ENCODE results near the gene PTPRM. TPM values are rescaled to one million over a fixed set of nuclear protein-coding genes. Genes with fewer than 3 reads are reported as not detected.

Gene PTPRM
- polyA plus RNA-seq, 1 donor from 2014 or later, result 126 TPM

GRCh38 chr18:8257851-8258434, 690.8 kb downstream of the PTPRM start:
- no peak overlapping the region for H3K9ac ChIP-seq (ENCODE audit: low read length)
- TF ChIP-seq MXI1 (conservative IDR thresholded peaks at IDR 0.05; ENCODE audit: poor library complexity, severe bottlenecking) (no peak), RAD21 (conservative IDR thresholded peaks at IDR 0.05) (no peak), POLR2AphosphoS5 (IDR thresholded peaks at IDR 0.05) (no peak), CTCF (IDR thresholded peaks at IDR 0.05; ENCODE audit: poor library complexity, severe bottlenecking) (no peak), TAF1 (IDR thresholded peaks at IDR 0.05; ENCODE audit: low read depth) (no peak), SMC3 (conservative IDR thresholded peaks at IDR 0.05; ENCODE audit: poor library complexity) (no peak), EP300 (conservative IDR thresholded peaks at IDR 0.05; ENCODE audit: poor library complexity, severe bottlenecking) (no peak), EZH2 (IDR thresholded peaks at IDR 0.05; ENCODE audit: borderline replicate concordance, insufficient read depth, low read length, poor library complexity, severe bottlenecking) (no peak), REST (IDR thresholded peaks at IDR 0.05; ENCODE audit: borderline replicate concordance) (no peak)
- no peaks in the 10 kb centered on the region for H3F3A ChIP-seq (ENCODE audit: insufficient read depth, low read length, poor library complexity, severe bottlenecking)
- no peak overlapping the region for H3K4me2 ChIP-seq (ENCODE audit: low read length)
- no peaks in the 10 kb centered on the region for H3K79me2 ChIP-seq (replicated peaks; ENCODE audit: insufficient read depth, low read length)
- no peaks in the 10 kb centered on the region for H3K9me2 ChIP-seq (ENCODE audit: insufficient read depth, low read length)
- no peak overlapping the region for H3K27ac ChIP-seq (ENCODE audit: low read length)
- H3K36me3 ChIP-seq (ENCODE audit: insufficient read depth, low read length), result no peaks in the 10 kb centered on the region
- no peaks in the 10 kb centered on the region for H4K20me1 ChIP-seq (ENCODE audit: insufficient read depth)
- H3K9me3 ChIP-seq (ENCODE audit: low read length), result no peaks in the 10 kb centered on the region
- no peak overlapping the region for H2AFZ ChIP-seq (ENCODE audit: low read depth, low read length)
- H3K27me3 ChIP-seq (ENCODE audit: insufficient read depth, low read depth, low read length), result no peaks in the 10 kb centered on the region
- no peak overlapping the region for H3K4me3 ChIP-seq (ENCODE audit: low read length)

- TF ChIP-seq EP300 (conservative IDR thresholded peaks at IDR 0.05; ENCODE audit: poor library complexity, severe bottlenecking), result no peak
- TF ChIP-seq REST (IDR thresholded peaks at IDR 0.05; ENCODE audit: borderline replicate concordance), result no peak
- no peak for TF ChIP-seq RAD21 (conservative IDR thresholded peaks at IDR 0.05)
- no peak for TF ChIP-seq CTCF (IDR thresholded peaks at IDR 0.05; ENCODE audit: poor library complexity, severe bottlenecking)
- no peak for TF ChIP-seq SMC3 (conservative IDR thresholded peaks at IDR 0.05; ENCODE audit: poor library complexity)
- no peak for TF ChIP-seq MXI1 (conservative IDR thresholded peaks at IDR 0.05; ENCODE audit: poor library complexity, severe bottlenecking)
- TF ChIP-seq POLR2AphosphoS5 (IDR thresholded peaks at IDR 0.05), result no peak
- TF ChIP-seq EZH2 (IDR thresholded peaks at IDR 0.05; ENCODE audit: borderline replicate concordance, insufficient read depth, low read length, poor library complexity, severe bottlenecking), result no peak
- TF ChIP-seq TAF1 (IDR thresholded peaks at IDR 0.05; ENCODE audit: low read depth), result no peak
- Histone ChIP-seq H3K27ac (ENCODE audit: low read length) (no peak overlapping the region), H3K9me2 (ENCODE audit: insufficient read depth, low read length) (no peaks in the 10 kb centered on the region)
These were observed 693.2 kb downstream of the PTPRM start for GRCh38 chr18:8260319-8260718.

More at GRCh38 chr18:8260319-8260718, 693.2 kb downstream of the PTPRM start:
- H3K27me3 ChIP-seq (ENCODE audit: insufficient read depth, low read depth, low read length), result no peaks in the 10 kb centered on the region
- no peaks in the 10 kb centered on the region for H3F3A ChIP-seq (ENCODE audit: insufficient read depth, low read length, poor library complexity, severe bottlenecking)
- no peaks in the 10 kb centered on the region for H3K79me2 ChIP-seq (replicated peaks; ENCODE audit: insufficient read depth, low read length)
- H3K4me2 ChIP-seq (ENCODE audit: low read length), result no peak overlapping the region
- H3K9me3 ChIP-seq (ENCODE audit: low read length), result no peaks in the 10 kb centered on the region
- no peak overlapping the region for H3K9ac ChIP-seq (ENCODE audit: low read length)
- no peak overlapping the region for H2AFZ ChIP-seq (ENCODE audit: low read depth, low read length)
- no peak overlapping the region for H3K4me3 ChIP-seq (ENCODE audit: low read length)
- H4K20me1 ChIP-seq (ENCODE audit: insufficient read depth), result no peaks in the 10 kb centered on the region
- H3K36me3 ChIP-seq (ENCODE audit: insufficient read depth, low read length), result no peaks in the 10 kb centered on the region
